ENCODE measurements around the gene CACNA2D3. TPM values are rescaled to one million over a fixed set of nuclear protein-coding genes. Genes with fewer than 3 reads are reported as not detected.

CACNA2D3 gene
- total and polyA plus RNA-seq, 4 donors: 0.06 to 0.37 (median 0.08) TPM; not detected in 1

DNA sequence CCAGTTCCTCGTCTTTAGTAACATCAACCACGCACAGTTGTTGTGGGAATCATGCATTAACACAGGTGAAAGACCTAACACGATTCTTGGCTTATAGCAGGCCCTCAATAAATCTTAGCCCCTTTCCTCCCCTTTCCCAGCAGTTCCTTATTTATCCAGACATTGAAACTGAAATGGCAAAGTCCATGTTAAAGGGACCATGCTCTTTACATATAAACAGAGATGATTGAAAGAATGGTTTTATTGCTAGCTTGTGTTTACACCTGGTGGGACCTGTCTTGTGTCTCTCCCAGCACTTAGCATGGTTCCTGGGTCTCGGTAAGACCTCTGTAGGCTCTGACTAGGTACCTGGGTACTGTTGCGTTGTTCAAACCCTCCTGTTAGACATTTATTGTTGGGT, 553.7 kb downstream of the CACNA2D3 start:
- Histone ChIP-seq H3K4me3 (ENCODE audit: low read depth in 1 of 3, low read length in 3 of 3) (no peak overlapping the region), H3K27ac (ENCODE audit: low read depth in 1 of 2, low read length in 2 of 2) (no peak overlapping the region), H3K27me3 (ENCODE audit: control insufficient read depth in 4 of 4, insufficient read depth in 4 of 4, low read length in 3 of 4) (no peaks in the 10 kb centered on the region), H3K4me1 (ENCODE audit: control insufficient read depth in 4 of 4, insufficient read depth in 4 of 4, low read length in 3 of 4) (no peaks in the 10 kb centered on the region), H3K9ac (ENCODE audit: low read depth in 1 of 2, low read length in 2 of 2) (no peak overlapping the region), H3K36me3 (ENCODE audit: control insufficient read depth in 4 of 4, insufficient read depth in 3 of 4, low read depth in 1 of 4, low read length in 3 of 4) (no peaks in the 10 kb centered on the region), H3K9me3 (ENCODE audit: control insufficient read depth in 4 of 4, low read length in 3 of 4) (no peaks in the 10 kb centered on the region)
- WGBS: 80% methylated on average over 5 of the region's 5 CpGs
- DNase-seq (ENCODE audit: low spot score): no peak
- TF ChIP-seq HNF4G (IDR thresholded peaks at IDR 0.05) (no peak), NR2F2 (IDR thresholded peaks at IDR 0.05) (no peak)

DNA sequence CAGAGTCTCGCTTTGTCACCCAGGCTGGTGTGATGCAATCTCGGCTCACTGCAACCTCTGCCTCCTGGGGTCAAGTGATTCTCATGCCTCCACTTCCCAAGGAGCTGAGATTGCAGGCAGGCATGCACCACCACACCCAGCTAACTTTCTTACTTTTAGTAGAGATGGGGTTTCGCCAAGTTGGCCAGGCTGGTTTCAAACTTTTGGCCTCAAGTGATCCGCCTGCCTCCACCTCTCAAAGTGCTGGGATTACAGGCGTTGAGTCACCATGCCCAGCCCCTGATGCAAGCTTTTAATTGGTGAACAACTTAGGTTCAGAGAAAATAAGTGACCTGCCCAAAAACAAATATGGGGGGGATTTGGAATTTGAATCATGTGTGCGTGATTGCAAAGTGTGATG, 559.4 kb downstream of the CACNA2D3 start:
- Histone ChIP-seq H3K9me3 (ENCODE audit: control insufficient read depth in 4 of 4, low read length in 3 of 4) (peaks cover 0 to 2% (median under 1%) of the 10 kb centered on the region in 4 donors), H3K4me1 (ENCODE audit: control insufficient read depth in 4 of 4, insufficient read depth in 4 of 4, low read length in 3 of 4) (no peaks in the 10 kb centered on the region), H3K27ac (ENCODE audit: low read depth in 1 of 2, low read length in 2 of 2) (no peak overlapping the region), H3K36me3 (ENCODE audit: control insufficient read depth in 4 of 4, insufficient read depth in 3 of 4, low read depth in 1 of 4, low read length in 3 of 4) (no peaks in the 10 kb centered on the region), H3K9ac (ENCODE audit: low read depth in 1 of 2, low read length in 2 of 2) (no peak overlapping the region), H3K4me3 (ENCODE audit: low read depth in 1 of 3, low read length in 3 of 3) (no peak overlapping the region), H3K27me3 (ENCODE audit: control insufficient read depth in 4 of 4, insufficient read depth in 4 of 4, low read length in 3 of 4) (no peaks in the 10 kb centered on the region)
- DNase-seq (ENCODE audit: low spot score): no peak
- no peak for TF ChIP-seq FOXA1 (IDR thresholded peaks at IDR 0.05)
- no peak for TF ChIP-seq RAD21 (IDR thresholded peaks at IDR 0.05)
- no peak for TF ChIP-seq YY1 (IDR thresholded peaks at IDR 0.05)
- TF ChIP-seq, protein P1, sequence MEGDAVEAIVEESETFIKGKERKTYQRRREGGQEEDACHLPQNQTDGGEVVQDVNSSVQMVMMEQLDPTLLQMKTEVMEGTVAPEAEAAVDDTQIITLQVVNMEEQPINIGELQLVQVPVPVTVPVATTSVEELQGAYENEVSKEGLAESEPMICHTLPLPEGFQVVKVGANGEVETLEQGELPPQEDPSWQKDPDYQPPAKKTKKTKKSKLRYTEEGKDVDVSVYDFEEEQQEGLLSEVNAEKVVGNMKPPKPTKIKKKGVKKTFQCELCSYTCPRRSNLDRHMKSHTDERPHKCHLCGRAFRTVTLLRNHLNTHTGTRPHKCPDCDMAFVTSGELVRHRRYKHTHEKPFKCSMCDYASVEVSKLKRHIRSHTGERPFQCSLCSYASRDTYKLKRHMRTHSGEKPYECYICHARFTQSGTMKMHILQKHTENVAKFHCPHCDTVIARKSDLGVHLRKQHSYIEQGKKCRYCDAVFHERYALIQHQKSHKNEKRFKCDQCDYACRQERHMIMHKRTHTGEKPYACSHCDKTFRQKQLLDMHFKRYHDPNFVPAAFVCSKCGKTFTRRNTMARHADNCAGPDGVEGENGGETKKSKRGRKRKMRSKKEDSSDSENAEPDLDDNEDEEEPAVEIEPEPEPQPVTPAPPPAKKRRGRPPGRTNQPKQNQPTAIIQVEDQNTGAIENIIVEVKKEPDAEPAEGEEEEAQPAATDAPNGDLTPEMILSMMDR (IDR thresholded peaks at IDR 0.05; ENCODE audit: low read depth, low read length, missing input control): no peak
- no peak for TF ChIP-seq FOXA2 (IDR thresholded peaks at IDR 0.05)
- TF ChIP-seq SP1 (IDR thresholded peaks at IDR 0.05): no peak
- 86% methylated on average over 6 of the region's 6 CpGs for WGBS

- Histone ChIP-seq H3K27ac (ENCODE audit: low read depth in 1 of 2, low read length in 2 of 2) (no peak overlapping the region), H3K4me3 (ENCODE audit: low read depth in 1 of 3, low read length in 3 of 3) (no peak overlapping the region), H3K9ac (ENCODE audit: low read depth in 1 of 2, low read length in 2 of 2) (no peak overlapping the region), H3K4me1 (ENCODE audit: control insufficient read depth in 4 of 4, insufficient read depth in 4 of 4, low read length in 3 of 4) (no peaks in the 10 kb centered on the region), H3K36me3 (ENCODE audit: control insufficient read depth in 4 of 4, insufficient read depth in 3 of 4, low read depth in 1 of 4, low read length in 3 of 4) (no peaks in the 10 kb centered on the region), H3K27me3 (ENCODE audit: control insufficient read depth in 4 of 4, insufficient read depth in 4 of 4, low read length in 3 of 4) (no peaks in the 10 kb centered on the region), H3K9me3 (ENCODE audit: control insufficient read depth in 4 of 4, low read length in 3 of 4) (peaks cover 0 to 2% (median under 1%) of the 10 kb centered on the region in 4 donors)
- TF ChIP-seq EGR1 (IDR thresholded peaks at IDR 0.05; ENCODE audit: low read depth in 2 of 2) (no peak), RXRA (IDR thresholded peaks at IDR 0.05) (no peak), RAD21 (IDR thresholded peaks at IDR 0.05) (no peak), JUND (IDR thresholded peaks at IDR 0.05) (no peak), GABPA (IDR thresholded peaks at IDR 0.05 in 1 of 2, conservative IDR thresholded peaks at IDR 0.05 in 1 of 2) (no peak), SP1 (IDR thresholded peaks at IDR 0.05) (no peak), ZBTB33 (IDR thresholded peaks at IDR 0.05) (no peak), FOXA1 (IDR thresholded peaks at IDR 0.05) (no peak), YY1 (IDR thresholded peaks at IDR 0.05) (no peak), TAF1 (conservative IDR thresholded peaks at IDR 0.05) (no peak), FOXA2 (IDR thresholded peaks at IDR 0.05) (no peak), MAX (IDR thresholded peaks at IDR 0.05) (no peak), NR2F2 (IDR thresholded peaks at IDR 0.05) (no peak), HNF4G (IDR thresholded peaks at IDR 0.05) (no peak)
- TF ChIP-seq, protein P2, sequence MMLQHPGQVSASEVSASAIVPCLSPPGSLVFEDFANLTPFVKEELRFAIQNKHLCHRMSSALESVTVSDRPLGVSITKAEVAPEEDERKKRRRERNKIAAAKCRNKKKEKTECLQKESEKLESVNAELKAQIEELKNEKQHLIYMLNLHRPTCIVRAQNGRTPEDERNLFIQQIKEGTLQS (IDR thresholded peaks at IDR 0.05): no peak
- TF ChIP-seq, protein P3, sequence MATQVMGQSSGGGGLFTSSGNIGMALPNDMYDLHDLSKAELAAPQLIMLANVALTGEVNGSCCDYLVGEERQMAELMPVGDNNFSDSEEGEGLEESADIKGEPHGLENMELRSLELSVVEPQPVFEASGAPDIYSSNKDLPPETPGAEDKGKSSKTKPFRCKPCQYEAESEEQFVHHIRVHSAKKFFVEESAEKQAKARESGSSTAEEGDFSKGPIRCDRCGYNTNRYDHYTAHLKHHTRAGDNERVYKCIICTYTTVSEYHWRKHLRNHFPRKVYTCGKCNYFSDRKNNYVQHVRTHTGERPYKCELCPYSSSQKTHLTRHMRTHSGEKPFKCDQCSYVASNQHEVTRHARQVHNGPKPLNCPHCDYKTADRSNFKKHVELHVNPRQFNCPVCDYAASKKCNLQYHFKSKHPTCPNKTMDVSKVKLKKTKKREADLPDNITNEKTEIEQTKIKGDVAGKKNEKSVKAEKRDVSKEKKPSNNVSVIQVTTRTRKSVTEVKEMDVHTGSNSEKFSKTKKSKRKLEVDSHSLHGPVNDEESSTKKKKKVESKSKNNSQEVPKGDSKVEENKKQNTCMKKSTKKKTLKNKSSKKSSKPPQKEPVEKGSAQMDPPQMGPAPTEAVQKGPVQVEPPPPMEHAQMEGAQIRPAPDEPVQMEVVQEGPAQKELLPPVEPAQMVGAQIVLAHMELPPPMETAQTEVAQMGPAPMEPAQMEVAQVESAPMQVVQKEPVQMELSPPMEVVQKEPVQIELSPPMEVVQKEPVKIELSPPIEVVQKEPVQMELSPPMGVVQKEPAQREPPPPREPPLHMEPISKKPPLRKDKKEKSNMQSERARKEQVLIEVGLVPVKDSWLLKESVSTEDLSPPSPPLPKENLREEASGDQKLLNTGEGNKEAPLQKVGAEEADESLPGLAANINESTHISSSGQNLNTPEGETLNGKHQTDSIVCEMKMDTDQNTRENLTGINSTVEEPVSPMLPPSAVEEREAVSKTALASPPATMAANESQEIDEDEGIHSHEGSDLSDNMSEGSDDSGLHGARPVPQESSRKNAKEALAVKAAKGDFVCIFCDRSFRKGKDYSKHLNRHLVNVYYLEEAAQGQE (IDR thresholded peaks at IDR 0.05): no peak
- TF ChIP-seq, protein P1 (IDR thresholded peaks at IDR 0.05; ENCODE audit: low read depth, low read length, missing input control): no peak
- DNase-seq (ENCODE audit: low spot score): no peak
- WGBS: 83% methylated on average over 2 of the region's 2 CpGs
Observed at GRCh38 chr3:54685213-54685612, 562.9 kb downstream of the CACNA2D3 start.
